ENCODE data around the gene XPC. TPM values are rescaled to one million over a fixed set of nuclear protein-coding genes. Genes with fewer than 3 reads are reported as not detected.

The XPC gene
- total RNA-seq, 4 donors from 2014 or later: 14.4 to 47.9 (median 30.0) TPM

- Histone ChIP-seq H3K36me3 (peaks cover 15 to 54% (median 28%) of the 10 kb centered on the region in 3 donors), H3K4me1 (peaks cover 26 to 69% (median 34%) of the 10 kb centered on the region in 3 donors), H3K9me3 (no peaks in the 10 kb centered on the region), H3K27me3 (no peaks in the 10 kb centered on the region), H3K27ac (peak overlapping the region; percentile 94 to 99 (median 97)), H3K4me3 (peak overlapping the region; percentile 77 to 89 (median 87))
- intact Hi-C loops (cut with DNase I): no loop called here
- no peak for TF ChIP-seq CTCF (IDR thresholded peaks at IDR 0.05)
- no peak for TF ChIP-seq POLR2A (IDR thresholded peaks at IDR 0.05)
- 34 to 42% methylated on average over 6 to 11 of the region's 11 CpGs for WGBS, 2 donors
- no peak for DNase-seq
Observed at GRCh38 chr3:14126017-14126886, 52.1 kb downstream of the XPC start.

- 0% methylated on average over 6 to 19 of the region's 44 CpGs for WGBS, 2 donors
- H3K27ac ChIP-seq: peak overlapping the region; percentile 94 to 99 (median 97)
- H3K4me3 ChIP-seq: peak overlapping the region; percentile 77 to 89 (median 87)
- H3K36me3 ChIP-seq: peaks cover 7 to 48% (median 19%) of the 10 kb centered on the region in 3 donors
- peaks cover 26 to 62% (median 34%) of the 10 kb centered on the region in 3 donors for H3K4me1 ChIP-seq
- H3K9me3 ChIP-seq: no peaks in the 10 kb centered on the region
- TF ChIP-seq CTCF (IDR thresholded peaks at IDR 0.05) (peak in 1 of 6 experiments; percentile 15), POLR2A (IDR thresholded peaks at IDR 0.05) (peak in 3 of 4 donors; percentile 33 to 59 (median 54))
- intact Hi-C loops (cut with DNase I): no loop called here
- DNase-seq: no peak
- no peaks in the 10 kb centered on the region for H3K27me3 ChIP-seq
Observed at GRCh38 chr3:14125193-14126016, 53.0 kb downstream of the XPC start.

GRCh38 chr3:14124615-14125192 lies 53.7 kb downstream of the XPC start, which contains the start of the genes CHCHD4 and TMEM43:
Gene CHCHD4, minus strand, starts transcription at chr3:14124870. Its CDS starts 194 bp downstream, at chr3:14124676.
Gene TMEM43, plus strand, starts transcription at chr3:14125052. Its CDS starts 142 bp downstream, at chr3:14125194.
- H3K27me3 ChIP-seq: no peaks in the 10 kb centered on the region
- H3K4me3 ChIP-seq: peak within 1 kb of the TSS; percentile 77 to 89 (median 87)
- 0% methylated on average over 13 of the region's 55 CpGs; no CpG with 5 or more reads in 1 of the 2 donors for WGBS, 2 donors
- H3K36me3 ChIP-seq: peaks cover 4 to 46% (median 12%) of the 10 kb centered on the region in 3 donors
- intact Hi-C loops (cut with DNase I): no loop called here
- peak within 1 kb of the TSS; percentile 94 to 99 (median 97) for H3K27ac ChIP-seq
- no peaks in the 10 kb centered on the region for H3K9me3 ChIP-seq
- H3K4me1 ChIP-seq: peaks cover 26 to 68% (median 34%) of the 10 kb centered on the region in 3 donors
- peak; percentile 88 for DNase-seq
- TF ChIP-seq CTCF (IDR thresholded peaks at IDR 0.05) (peak in 3 of 6 experiments; percentile 12 to 41 (median 12)), POLR2A (IDR thresholded peaks at IDR 0.05) (peak in 3 of 4 donors; percentile 55 to 86 (median 85))

DNA sequence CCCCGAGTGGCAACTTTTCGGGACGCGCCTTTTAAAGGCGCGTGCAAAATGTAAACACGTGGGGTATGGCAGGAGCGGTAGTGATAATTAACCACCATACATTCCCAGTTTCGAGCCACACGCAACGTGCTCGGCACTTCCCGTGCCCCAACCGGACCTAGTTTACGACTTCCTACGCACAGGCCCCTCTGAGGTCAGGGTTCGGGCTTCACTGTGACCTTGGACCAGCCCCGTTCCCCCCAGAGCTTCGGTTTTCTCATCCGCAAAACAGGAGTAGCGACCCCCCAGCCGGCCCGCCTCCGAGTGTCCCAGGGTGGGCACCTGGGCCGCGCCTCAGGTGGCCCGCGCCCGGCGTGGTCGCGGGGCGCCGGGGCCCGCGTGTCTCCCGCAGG lies 54.2 kb downstream of the XPC start:
- peaks cover 26 to 73% (median 36%) of the 10 kb centered on the region in 3 donors for H3K4me1 ChIP-seq
- H3K27me3 ChIP-seq: no peaks in the 10 kb centered on the region
- peaks cover 0 to 41% (median 7%) of the 10 kb centered on the region in 3 donors for H3K36me3 ChIP-seq
- no peak for DNase-seq
- peak overlapping the region; percentile 77 to 89 (median 87) for H3K4me3 ChIP-seq
- WGBS, 2 donors: 0% methylated on average over 10 to 16 of the region's 37 CpGs
- H3K9me3 ChIP-seq: no peaks in the 10 kb centered on the region
- TF ChIP-seq CTCF (IDR thresholded peaks at IDR 0.05): no peak
- no peak for TF ChIP-seq POLR2A (IDR thresholded peaks at IDR 0.05)
- intact Hi-C loops (cut with DNase I): no loop called here
- H3K27ac ChIP-seq: peak overlapping the region; percentile 94 to 99 (median 97)
